Upper lobe of right lung (tissue), 1 donor: ENCODE results near the gene CNTNAP5. TPM values are rescaled to one million over a fixed set of nuclear protein-coding genes. Genes with fewer than 3 reads are reported as not detected.
"Not testable (repeated sequence)": the region's sequence is repeated elsewhere in the genome, so short reads cannot be mapped to it uniquely, and the experiment has no call there.

ENCODE experiments used
- ATAC-seq: fragments of 200-7000 bp; cut with Tn5 transposase; one replicate; pipeline ENCODE4 v1.9.1; 2020; ENCODE audit warnings: mild to moderate bottlenecking, moderate library complexity
- DNase-seq: peaks from one replicate; pipeline ENCODE4 v3.0.0-alpha.2; 2020
- H3K27ac ChIP-seq: fragments of 200-600 bp; one replicate; pipeline ENCODE4 v1.8.0; 2022
- H3K27me3 ChIP-seq: fragments of 200-600 bp; one replicate; pipeline ENCODE4 v1.8.0; 2022; ENCODE audit warnings: mild to moderate bottlenecking
- H3K36me3 ChIP-seq: fragments of 200-600 bp; one replicate; pipeline ENCODE4 v1.8.0; 2022
- H3K4me1 ChIP-seq: fragments of 200-600 bp; one replicate; pipeline ENCODE4 v1.8.0; 2022
- H3K4me3 ChIP-seq: fragments of 200-600 bp; one replicate; pipeline ENCODE4 v1.8.0; 2022; ENCODE audit warnings: mild to moderate bottlenecking
- H3K9me3 ChIP-seq: fragments of 200-600 bp; one replicate; pipeline ENCODE4 v1.8.0; 2022
- intact Hi-C: fragments of 100-400 bp; cut with DNase I; formaldehyde crosslinking; loops from one replicate; pipeline ENCODE4 v1.11.0; 2022
- total RNA-seq: library from RNA; stranded (reverse); fragmentation: NEBNext Ultra II Directional; extraction: Animal tissue kit (Norgen Biotek cat#: 25700); gene quantifications from one replicate; pipeline ENCODE4 v1.2.1, GENCODE V29; 2021
- TF ChIP-seq, protein P1 (sequence below): fragments of 200-600 bp; IDR thresholded peaks from one replicate; pipeline ENCODE4 v1.8.0; 2022; ENCODE audit warnings: antibody characterized with exemption
- donor health status: DM: no; HTN: yes; CAD: no; lungs with severe emphysema.

The CNTNAP5 gene
- total RNA-seq, 1 donor from 2014 or later = not detected

DNA sequence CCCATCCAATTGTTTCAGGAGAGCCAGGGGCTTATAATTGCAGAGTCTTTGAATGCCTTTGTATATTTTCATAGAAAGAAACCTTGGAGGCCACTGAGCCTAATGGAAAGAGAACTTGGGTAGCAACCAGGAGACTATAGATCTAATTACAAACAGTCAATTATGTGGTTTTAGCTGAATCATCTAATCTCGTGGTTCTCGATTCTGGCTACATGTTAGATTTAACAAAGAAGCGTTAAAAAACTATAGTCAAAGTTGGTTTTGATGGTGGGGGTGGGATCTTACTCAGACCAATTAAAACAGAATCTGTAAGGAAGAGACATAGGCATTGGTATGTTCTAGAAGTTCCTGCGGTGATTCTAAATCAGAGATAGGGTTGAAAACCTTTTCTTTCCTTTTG is 344.1 kb downstream of the CNTNAP5 start:
- intact Hi-C loops = no loop called here
- Histone ChIP-seq H3K4me3 (no peak overlapping the region), H3K4me1 (no peaks in the 10 kb centered on the region), H3K36me3 (no peaks in the 10 kb centered on the region), H3K27ac (no peak overlapping the region), H3K27me3 (no peaks in the 10 kb centered on the region), H3K9me3 (no peaks in the 10 kb centered on the region)
- ATAC-seq (no peak), DNase-seq (no peak)
- TF ChIP-seq, protein P1, sequence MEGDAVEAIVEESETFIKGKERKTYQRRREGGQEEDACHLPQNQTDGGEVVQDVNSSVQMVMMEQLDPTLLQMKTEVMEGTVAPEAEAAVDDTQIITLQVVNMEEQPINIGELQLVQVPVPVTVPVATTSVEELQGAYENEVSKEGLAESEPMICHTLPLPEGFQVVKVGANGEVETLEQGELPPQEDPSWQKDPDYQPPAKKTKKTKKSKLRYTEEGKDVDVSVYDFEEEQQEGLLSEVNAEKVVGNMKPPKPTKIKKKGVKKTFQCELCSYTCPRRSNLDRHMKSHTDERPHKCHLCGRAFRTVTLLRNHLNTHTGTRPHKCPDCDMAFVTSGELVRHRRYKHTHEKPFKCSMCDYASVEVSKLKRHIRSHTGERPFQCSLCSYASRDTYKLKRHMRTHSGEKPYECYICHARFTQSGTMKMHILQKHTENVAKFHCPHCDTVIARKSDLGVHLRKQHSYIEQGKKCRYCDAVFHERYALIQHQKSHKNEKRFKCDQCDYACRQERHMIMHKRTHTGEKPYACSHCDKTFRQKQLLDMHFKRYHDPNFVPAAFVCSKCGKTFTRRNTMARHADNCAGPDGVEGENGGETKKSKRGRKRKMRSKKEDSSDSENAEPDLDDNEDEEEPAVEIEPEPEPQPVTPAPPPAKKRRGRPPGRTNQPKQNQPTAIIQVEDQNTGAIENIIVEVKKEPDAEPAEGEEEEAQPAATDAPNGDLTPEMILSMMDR = no peak

DNA sequence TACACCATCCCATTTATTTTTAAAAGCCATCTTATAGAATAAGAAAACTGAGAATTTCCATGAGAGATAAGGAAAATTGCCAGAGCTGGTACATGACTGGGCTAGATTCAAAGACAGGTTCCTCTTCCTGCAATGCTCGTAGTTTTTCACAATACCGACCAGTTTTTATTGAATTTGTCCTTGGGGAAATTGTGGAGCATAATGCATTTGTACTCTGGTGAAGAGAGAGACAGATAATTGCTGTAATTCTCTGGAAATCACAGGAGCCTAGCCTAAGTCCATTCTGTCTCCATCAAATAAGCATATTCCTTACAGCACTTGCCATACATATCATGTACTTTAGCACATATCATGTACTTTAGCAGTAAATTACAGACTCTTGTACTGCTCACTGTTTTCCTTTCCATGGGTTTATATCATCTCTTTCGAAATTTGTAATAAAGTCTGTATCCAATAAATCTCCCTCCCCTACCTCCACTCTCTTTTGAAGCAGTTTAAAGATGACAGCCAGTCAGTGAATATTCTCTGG is 355.2 kb downstream of the CNTNAP5 start:
- no peak for ATAC-seq
- H3K27ac ChIP-seq = no peak overlapping the region
- TF ChIP-seq, protein P1 = no peak

DNA sequence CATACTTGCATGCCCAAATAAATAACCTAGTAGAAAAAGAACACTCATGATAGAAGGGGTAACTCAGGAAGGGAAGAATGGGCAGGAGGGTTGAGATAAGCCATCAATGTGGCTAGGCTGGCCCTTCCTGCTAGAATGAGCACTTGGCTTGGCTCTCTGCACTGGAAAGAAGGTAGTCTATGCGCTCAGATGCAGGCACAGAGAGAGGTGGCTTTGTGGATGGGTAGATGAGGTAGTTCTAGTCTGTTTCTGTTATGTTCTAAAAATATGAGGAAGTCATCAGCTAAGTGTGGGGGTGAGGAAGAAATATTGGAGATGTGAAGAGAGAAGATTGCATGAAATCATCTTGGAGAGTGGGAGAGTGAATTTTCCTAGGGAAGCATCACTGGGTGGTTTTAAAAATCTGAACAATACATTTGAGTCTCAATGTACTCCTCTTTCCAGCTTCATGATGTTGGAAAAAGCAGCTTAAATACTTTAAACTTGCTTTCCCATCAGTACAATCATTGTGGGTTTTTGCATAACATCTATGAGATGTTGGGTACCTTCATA is 357.1 kb downstream of the CNTNAP5 start:
- Histone ChIP-seq H3K27ac (no peak overlapping the region), H3K27me3 (no peaks in the 10 kb centered on the region), H3K4me1 (no peaks in the 10 kb centered on the region), H3K4me3 (no peak overlapping the region), H3K9me3 (no peaks in the 10 kb centered on the region), H3K36me3 (no peaks in the 10 kb centered on the region)
- ATAC-seq (no peak), DNase-seq (no peak)
- intact Hi-C loops = no loop called here
- TF ChIP-seq, protein P1 = no peak

More for the DNA sequence above, 355.2 kb downstream of the CNTNAP5 start:
- Histone ChIP-seq H3K36me3 (no peaks in the 10 kb centered on the region), H3K27me3 (no peaks in the 10 kb centered on the region), H3K4me3 (no peak overlapping the region), H3K4me1 (no peaks in the 10 kb centered on the region), H3K9me3 (no peaks in the 10 kb centered on the region)
- intact Hi-C loops = no loop called here
- no peak for DNase-seq

DNA sequence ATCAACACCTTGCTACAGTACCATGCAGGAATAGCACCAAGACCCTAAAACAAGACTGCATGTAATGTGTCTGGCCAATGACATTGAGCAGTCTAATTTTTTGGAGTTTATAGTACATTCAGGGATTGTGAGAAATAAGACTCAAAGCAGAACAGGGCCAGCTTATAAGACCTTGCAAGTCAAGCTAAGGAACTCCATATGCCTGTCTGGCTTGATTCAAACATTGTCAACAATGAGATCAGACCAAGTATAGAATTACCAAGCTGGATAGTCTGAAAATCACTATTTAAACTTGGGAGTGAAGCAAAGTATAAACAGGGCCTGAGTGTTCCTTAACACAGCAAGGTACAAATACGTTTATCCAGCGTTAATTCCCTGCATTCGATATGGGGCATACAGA is 370.9 kb downstream of the CNTNAP5 start:
- TF ChIP-seq, protein P1 = no peak
- Histone ChIP-seq H3K4me3 (no peak overlapping the region), H3K27ac (no peak overlapping the region), H3K27me3 (no peaks in the 10 kb centered on the region), H3K9me3 (no peaks in the 10 kb centered on the region), H3K4me1 (no peaks in the 10 kb centered on the region), H3K36me3 (no peaks in the 10 kb centered on the region)
- no peak for DNase-seq
- intact Hi-C loops = no loop called here
- no peak for ATAC-seq

DNA sequence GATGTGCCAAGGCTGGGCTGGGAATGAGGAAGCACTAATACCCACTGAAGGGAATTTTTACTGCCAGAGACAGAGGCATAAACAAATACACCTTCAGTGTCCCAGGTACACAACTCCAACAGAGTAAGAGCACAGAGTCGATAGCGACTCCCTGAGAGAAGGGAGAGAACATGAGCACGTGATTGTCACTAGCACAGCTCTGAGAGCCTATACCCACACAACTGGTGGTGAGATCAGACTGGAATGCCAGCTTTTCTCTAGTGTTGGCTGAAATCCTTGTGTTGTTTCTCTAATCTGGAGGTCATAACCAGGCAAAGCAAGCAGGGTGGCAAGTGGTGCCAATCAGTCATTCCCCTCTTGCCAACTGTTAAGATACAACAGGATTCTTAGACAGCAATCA is 377.2 kb downstream of the CNTNAP5 start:
- TF ChIP-seq, protein P1 = no peak
- H3K36me3 ChIP-seq = no peaks in the 10 kb centered on the region
- H3K9me3 ChIP-seq = no peaks in the 10 kb centered on the region
- no peaks in the 10 kb centered on the region for H3K4me1 ChIP-seq
- intact Hi-C loops = no loop called here
- H3K27me3 ChIP-seq = no peaks in the 10 kb centered on the region
- DNase-seq = no peak
- H3K4me3 ChIP-seq = no peak overlapping the region
- H3K27ac ChIP-seq = no peak overlapping the region
- peak; percentile 63 for ATAC-seq

DNA sequence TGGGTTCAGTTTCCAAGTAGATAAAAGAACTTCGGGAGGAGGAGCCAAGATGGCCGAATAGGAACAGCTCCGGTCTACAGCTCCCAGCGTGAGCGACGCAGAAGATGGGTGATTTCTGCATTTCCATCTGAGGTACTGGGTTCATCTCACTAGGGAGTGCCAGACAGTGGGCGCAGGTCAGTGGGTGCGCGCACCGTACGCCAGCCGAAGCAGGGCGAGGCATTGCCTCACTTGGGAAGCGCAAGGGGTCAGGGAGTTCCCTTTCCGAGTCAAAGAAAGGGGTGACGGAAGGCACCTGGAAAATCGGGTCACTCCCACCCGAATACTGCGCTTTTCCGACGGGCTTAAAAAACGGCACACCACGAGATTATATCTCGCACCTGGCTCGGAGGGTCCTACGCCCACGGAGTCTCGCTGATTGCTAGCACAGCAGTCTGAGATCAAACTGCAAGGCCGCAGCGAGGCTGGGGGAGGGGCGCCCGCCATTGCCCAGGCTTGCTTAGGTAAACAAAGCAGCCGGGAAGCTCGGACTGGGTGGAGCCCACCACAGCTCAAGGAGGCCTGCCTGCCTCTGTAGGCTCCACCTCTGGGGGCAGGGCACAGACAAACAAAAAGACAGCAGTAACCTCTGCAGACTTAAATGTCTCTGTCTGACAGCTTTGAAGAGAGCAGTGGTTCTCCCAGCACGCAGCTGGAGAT is 382.9 kb downstream of the CNTNAP5 start:
- H3K4me1 ChIP-seq, H3K36me3 ChIP-seq, H3K9me3 ChIP-seq, H3K27me3 ChIP-seq, ATAC-seq, DNase-seq, H3K4me3 ChIP-seq, H3K27ac ChIP-seq, intact Hi-C loops: not testable (repeated sequence)
